ENCODE data around the gene ZNF746.
"Not testable (repeated sequence)": the region's sequence is repeated elsewhere in the genome, so short reads cannot be mapped to it uniquely, and the experiment has no call there.

The ZNF746 gene

GRCh38 chr7:149457766-149458165 is 39.8 kb downstream of the ZNF746 start:
- DNase-seq = no peak

GRCh38 chr7:149456506-149457421 is 40.8 kb downstream of the ZNF746 start:
- DNase-seq = no peak

GRCh38 chr7:149455175-149455950 is 42.2 kb downstream of the ZNF746 start:
- DNase-seq = no peak

DNA sequence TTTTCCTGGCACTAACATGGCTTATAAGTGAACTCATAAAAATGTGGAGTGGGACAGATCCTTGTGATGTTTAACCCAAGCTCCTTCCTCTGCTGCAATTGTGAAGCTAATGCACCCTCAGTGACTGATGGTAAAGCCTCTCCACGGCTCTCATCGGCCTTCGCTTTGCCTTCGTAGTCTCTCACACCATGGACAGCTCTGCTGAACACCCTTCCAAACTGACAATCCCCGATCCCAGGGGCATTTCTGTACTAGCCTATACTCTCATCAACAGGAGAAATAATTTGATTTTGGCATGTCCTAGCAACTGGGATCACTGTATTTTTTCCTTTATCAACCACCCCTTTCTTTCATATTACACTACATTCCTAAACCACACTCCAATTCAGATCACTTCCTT is 42.9 kb downstream of the ZNF746 start:
- DNase-seq = no peak

DNA sequence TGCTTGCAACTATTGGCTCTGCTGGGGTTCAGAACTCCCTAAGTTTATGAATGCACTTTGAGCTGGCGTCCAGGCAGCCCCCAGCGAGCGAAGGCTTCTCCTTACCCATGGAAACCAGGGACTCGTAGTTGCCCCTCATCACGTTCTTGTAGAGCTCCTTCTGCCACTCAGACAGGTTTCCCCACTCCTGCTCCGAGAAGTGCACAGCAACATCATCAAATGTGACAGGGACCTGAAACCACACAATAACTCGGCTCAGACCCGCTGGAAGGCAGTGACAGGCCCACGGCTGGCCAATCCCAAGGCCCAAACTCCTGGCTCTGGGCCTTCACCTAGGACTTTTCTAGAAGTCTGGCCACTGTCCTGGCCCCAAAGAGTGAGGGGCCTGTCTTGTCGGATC is 43.6 kb downstream of the ZNF746 start:
- no peak for DNase-seq

GRCh38 chr7:149450821-149451220 is 46.8 kb downstream of the ZNF746 start:
- DNase-seq = no peak

GRCh38 chr7:149449897-149450296 is 47.7 kb downstream of the ZNF746 start:
- no peak for DNase-seq

GRCh38 chr7:149448961-149449360 is 48.6 kb downstream of the ZNF746 start:
- DNase-seq = no peak

DNA sequence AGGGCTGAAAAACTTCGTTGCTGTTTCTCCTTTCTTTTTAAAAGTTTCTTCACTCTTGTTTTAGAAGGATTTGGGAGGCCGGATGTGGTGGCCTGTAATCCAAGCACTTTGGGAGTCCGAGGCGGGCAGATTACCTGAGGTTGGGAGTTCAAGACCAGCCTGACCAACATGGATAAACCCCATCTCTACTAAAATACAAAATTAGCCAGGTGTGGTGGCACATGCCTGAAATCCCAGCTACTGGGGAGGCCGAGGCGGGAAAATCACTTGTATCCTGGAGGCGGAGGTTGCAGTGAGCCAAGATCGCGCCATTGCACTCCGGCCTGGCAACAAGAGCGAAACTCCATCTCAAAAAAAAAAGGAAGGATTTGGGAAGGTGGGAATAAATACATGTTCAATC is 51.6 kb downstream of the ZNF746 start:
- not testable (repeated sequence) for DNase-seq

- DNase-seq = no peak
These were observed 53.3 kb downstream of the ZNF746 start for GRCh38 chr7:149444287-149444686.

GRCh38 chr7:149443523-149443922 is 54.1 kb downstream of the ZNF746 start:
- DNase-seq = no peak

DNA sequence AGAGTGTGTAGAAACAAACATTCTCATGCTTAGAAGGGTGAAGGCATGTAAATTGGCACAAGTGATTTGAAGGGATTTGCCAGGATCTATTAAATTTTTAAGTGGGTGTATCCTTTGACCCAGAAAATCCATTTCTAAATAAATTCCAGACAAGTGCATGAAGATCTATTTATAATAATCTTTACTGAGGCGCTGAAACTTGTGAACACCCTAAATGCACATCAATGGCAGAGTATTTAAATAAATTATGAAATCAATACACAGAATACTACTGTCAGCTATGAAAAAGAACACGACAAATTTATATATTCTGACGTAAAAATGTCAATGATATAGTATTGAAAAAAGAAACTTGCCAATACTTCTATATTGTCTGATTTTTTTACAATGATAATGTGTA is 54.7 kb downstream of the ZNF746 start:
- no peak for DNase-seq

- DNase-seq = peak; percentile 20
These were observed 57.4 kb downstream of the ZNF746 start for GRCh38 chr7:149440222-149440621.

DNA sequence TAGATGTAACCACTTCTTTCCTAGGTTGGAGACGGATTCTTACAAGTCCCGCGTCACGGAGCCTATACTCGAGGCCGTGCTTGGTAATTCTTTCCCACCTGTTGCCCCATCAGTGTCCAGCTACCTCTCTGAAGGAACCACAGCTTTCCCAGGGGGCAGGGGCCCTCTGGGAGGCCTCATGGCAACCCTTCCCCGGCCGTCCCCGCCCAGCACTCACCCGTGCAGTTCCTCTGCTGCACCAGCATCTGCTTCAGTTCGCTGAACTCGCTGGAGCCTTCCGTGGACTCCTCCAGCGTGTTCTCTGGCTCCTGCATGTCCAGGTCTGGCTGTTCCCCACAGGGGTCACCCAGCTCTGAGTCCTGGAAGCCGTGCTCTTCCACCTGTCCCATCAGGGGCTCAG is 61.3 kb downstream of the ZNF746 start:
- no peak for DNase-seq

DNA sequence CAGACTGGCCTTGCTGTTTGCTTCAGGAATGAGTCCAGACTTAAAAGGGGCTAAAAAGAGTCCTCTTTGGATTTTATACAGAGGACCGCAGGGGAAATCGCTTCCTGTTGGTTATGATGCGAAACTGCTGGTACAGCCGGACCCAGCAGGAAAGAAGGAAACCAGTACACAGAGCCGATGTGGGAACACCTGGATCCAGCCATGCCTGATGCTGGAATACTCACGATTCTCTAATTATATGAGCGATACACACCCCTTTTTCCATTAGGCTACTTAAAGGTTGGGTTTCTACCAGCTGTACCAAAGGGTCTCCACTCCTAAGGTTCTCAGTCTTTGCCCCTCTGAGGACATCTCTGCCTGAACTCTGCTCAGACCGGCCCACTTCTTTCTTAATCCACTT is 64.5 kb downstream of the ZNF746 start:
- DNase-seq = no peak

- DNase-seq = no peak
These were observed 65.4 kb downstream of the ZNF746 start for GRCh38 chr7:149432121-149432691.

GRCh38 chr7:149431486-149432120 is 66.0 kb downstream of the ZNF746 start:
- DNase-seq = no peak

DNA sequence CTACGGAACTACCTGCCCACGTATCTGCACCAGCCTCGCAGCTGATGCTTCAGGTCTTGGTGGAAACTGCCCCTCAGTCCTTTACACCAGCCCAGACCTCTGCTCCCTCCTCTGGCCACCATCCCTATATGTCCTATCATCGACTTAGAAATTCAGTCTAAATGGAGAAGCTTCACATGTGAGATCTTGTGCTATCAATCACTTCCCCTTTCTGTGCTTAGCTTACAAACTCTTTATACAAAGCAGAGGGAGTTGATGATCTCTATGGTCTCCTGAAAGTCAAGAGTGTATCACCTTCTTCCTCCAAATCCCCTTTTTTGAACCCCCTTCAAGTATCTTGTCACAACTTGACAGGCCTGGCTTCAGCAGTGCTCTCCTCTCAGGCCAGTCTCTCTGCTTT is 67.4 kb downstream of the ZNF746 start:
- no peak for DNase-seq

- no peak for DNase-seq
These were observed 69.7 kb downstream of the ZNF746 start for GRCh38 chr7:149427893-149428292.

- no peak for DNase-seq
These were observed 70.4 kb downstream of the ZNF746 start for GRCh38 chr7:149427096-149427680.

DNA sequence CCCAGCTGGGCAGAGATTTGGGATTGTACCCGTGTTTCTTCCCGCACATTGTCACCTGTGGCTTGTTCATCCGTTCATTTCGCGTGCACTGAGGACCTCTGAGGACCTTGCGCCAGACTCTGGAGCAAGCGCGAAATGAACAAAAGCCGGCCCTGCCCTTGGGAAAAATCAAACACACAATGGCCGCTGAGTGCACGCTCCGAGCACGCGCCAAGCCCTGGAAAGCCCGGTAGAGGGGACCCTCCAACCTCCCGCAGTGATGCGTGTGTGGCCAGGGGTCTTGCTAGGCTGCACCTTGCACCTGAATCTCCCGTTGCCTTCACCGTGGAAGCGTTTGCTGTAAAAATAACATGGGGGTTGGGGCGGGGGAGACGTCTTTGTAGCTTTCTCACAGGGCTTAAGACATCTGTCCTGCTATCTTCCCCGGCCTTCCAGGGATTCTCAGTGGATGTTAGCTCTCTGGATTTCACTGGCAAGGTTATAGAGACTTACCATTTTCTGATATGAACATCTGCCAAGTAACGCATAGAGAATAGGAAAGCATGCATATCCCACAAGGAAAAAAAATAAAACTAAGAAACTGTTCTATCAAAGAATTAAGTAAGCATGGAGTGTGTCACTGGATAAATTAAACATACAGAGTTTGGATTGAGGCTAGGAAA is 74.0 kb downstream of the ZNF746 start:
- no peak for DNase-seq

DNA sequence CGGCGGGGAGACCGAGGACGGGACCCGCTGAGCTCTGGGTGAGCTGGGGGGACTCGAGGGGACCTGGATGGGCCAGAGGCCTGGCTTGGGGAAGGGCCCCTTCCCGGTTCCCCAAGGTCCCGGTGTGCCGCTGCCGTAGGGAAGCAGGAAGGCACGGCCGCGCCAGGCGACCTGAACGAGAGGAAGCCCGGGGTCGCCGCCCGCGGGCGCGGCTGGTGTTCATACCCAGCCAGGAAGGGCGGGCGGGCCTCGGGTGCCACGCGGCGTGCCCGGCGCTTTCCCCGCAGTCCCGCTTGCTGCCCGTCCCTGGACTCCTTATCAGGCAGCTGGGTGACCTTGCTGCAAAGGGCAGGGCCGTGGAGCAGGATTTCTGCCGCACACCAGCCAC is 74.7 kb downstream of the ZNF746 start:
- DNase-seq = peak; percentile 24

All from activated CD4-positive, alpha-beta T cell treated with anti-CD3 and anti-CD28 coated beads, Interleukin-10, Interleukin-2, amounts not matched to agents 100 ng/mL and 50 ng/mL, durations not matched to agents 16 hours and 8 hours (primary cell).